ENCODE results near the gene CTCF.

CTCF gene

GRCh38 chr16:67549936-67550335, 12.4 kb upstream of the CTCF start:
- ChIA-PET POLR2A (interaction anchor here (0.6 kb wide), 1 partner anchor 17 kb away, joined by 5 read pairs; no protein-coding TSS in a partner anchor), CTCF (interaction anchor here (0.8 to 10.8 kb wide), 5 partner anchors 9 to 118 kb away, joined by 3 to 74 read pairs (median 4); partner anchors contain the start of gene CTCF)
- TF ChIP-seq CTCF (IDR thresholded peaks at IDR 0.05; ENCODE audit: control extremely low read depth, extremely low read depth, low read depth, missing control alignments), result no peak
- no peak for DNase-seq (ENCODE audit: extremely low spot score)

GRCh38 chr16:67551091-67551490, 11.2 kb upstream of the CTCF start:
- ChIA-PET CTCF (interaction anchor here (1.4 to 10.8 kb wide), 5 partner anchors 11 to 93 kb away, joined by 4 to 74 read pairs (median 44); partner anchors contain the start of genes CARMIL2 and CTCF), POLR2A (interaction anchor here (0.6 to 1.2 kb wide), 3 partner anchors 10 to 63 kb away, joined by 3 to 5 read pairs (median 4); partner anchors contain the start of gene CTCF)
- no peak for TF ChIP-seq CTCF (IDR thresholded peaks at IDR 0.05; ENCODE audit: control extremely low read depth, extremely low read depth, low read depth, missing control alignments)
- DNase-seq (ENCODE audit: extremely low spot score), result no peak

GRCh38 chr16:67551972-67552371, 10.4 kb upstream of the CTCF start:
- TF ChIP-seq CTCF (IDR thresholded peaks at IDR 0.05; ENCODE audit: control extremely low read depth, extremely low read depth, low read depth, missing control alignments), result no peak
- CTCF ChIA-PET, result interaction anchor here (1.4 to 10.8 kb wide), 5 partner anchors 10 to 92 kb away, joined by 4 to 74 read pairs (median 44); partner anchors contain the start of genes CARMIL2 and CTCF
- DNase-seq (ENCODE audit: extremely low spot score), result no peak
- POLR2A ChIA-PET, result interaction anchor here (1.2 kb wide), 1 partner anchor 10 kb away, joined by 4 read pairs; the partner anchor contains the start of gene CTCF

- DNase-seq (ENCODE audit: extremely low spot score), result no peak
- POLR2A ChIA-PET, result interaction anchor here (0.5 kb wide), 1 partner anchor 12 kb away, joined by 3 read pairs; no protein-coding TSS in a partner anchor
- CTCF ChIA-PET, result interaction anchor here (1.0 to 10.8 kb wide), 6 partner anchors 10 to 92 kb away, joined by 3 to 74 read pairs (median 24); partner anchors contain the start of genes CARMIL2 and CTCF
- no peak for TF ChIP-seq CTCF (IDR thresholded peaks at IDR 0.05; ENCODE audit: control extremely low read depth, extremely low read depth, low read depth, missing control alignments)
These were observed 9.8 kb upstream of the CTCF start for GRCh38 chr16:67552476-67552875.

- ChIA-PET POLR2A (interaction anchor here (0.8 to 1.1 kb wide), 2 partner anchors 9 to 104 kb away, joined by 3 read pairs; partner anchors contain the start of gene ACD), CTCF (interaction anchor here (0.7 to 11.4 kb wide), 7 partner anchors 10 to 112 kb away, joined by 3 to 206 read pairs (median 4); partner anchors contain the start of genes ATP6V0D1 and CARMIL2)
- no peak for DNase-seq (ENCODE audit: extremely low spot score)
- TF ChIP-seq CTCF (IDR thresholded peaks at IDR 0.05; ENCODE audit: control extremely low read depth, extremely low read depth, low read depth, missing control alignments), result no peak
These were observed 6.5 kb upstream of the CTCF start for GRCh38 chr16:67555795-67556212.

- TF ChIP-seq CTCF (IDR thresholded peaks at IDR 0.05; ENCODE audit: control extremely low read depth, extremely low read depth, low read depth, missing control alignments), result no peak
- ChIA-PET CTCF (interaction anchor here (0.6 to 11.4 kb wide), 6 partner anchors 9 to 108 kb away, joined by 3 to 206 read pairs (median 8); partner anchors contain the start of gene CARMIL2), POLR2A (no interaction called here)
- no peak for DNase-seq (ENCODE audit: extremely low spot score)
These were observed 3.5 kb upstream of the CTCF start for GRCh38 chr16:67558859-67559258.
